GM20431 (cell line): Measurements from ENCODE around the gene PDPR.
"Not testable (repeated sequence)": the region's sequence is repeated elsewhere in the genome, so short reads cannot be mapped to it uniquely, and the experiment has no call there.

Source experiments
- in situ Hi-C: fragments of 300-500 bp; cut with MseI, MboI; formaldehyde crosslinking; loops from one replicate; pipeline ENCODE4 v1.15.0; 2020; ENCODE audit warnings: low sequenced_read_pairs; ENCODE audit not compliant: unreplicated experiment

PDPR gene

DNA sequence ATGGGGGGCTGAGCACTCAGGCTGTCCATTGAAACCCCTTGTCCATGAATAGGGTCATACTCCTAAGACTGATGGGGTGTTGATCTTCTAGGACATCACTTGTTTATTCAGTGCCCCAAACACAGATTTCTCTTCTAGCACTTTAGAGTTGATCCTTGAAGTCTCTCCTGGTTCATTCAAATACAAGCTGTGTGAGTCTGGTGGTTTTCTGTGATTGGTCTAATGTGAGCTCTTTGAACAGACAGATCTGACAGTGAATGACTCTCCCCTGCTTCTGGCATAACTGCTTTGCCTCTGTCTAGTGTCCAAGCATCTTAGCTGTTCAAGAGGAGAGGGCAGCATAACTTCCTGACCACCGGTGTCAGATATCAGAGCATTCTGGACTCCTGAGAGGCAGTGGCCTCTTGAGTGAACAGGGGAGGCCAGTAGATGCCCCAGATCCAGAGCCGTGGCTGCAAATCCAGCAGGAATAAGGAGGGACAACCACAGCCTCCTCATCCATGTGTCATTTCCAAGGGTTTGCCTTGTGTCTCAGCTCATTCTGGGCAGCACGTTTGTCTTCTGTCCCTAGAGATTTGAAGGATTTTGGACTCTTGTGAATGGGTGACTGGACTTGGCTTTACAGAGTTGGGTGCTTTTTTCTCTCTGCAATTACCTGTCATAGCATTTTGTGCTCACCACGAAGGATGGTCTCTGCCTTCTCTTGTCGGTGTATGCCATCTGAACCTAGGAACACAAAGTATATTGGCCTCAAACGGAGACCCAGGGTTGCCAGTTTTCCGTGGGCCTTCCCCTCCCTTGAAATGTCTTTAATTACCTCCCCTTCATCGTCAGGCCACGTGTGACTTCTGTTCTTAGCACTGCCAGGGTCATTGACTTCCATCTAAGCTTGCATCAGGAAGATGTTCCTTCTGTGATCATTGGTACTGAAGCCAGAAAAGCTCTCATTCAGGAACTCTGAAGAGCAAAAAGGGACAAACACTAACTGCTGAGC, 45.5 kb downstream of the PDPR start:
- in situ Hi-C loops, result no loop called here

GRCh38 chr16:70160388-70160787, 46.3 kb downstream of the PDPR start:
- in situ Hi-C loops, result no loop called here

DNA sequence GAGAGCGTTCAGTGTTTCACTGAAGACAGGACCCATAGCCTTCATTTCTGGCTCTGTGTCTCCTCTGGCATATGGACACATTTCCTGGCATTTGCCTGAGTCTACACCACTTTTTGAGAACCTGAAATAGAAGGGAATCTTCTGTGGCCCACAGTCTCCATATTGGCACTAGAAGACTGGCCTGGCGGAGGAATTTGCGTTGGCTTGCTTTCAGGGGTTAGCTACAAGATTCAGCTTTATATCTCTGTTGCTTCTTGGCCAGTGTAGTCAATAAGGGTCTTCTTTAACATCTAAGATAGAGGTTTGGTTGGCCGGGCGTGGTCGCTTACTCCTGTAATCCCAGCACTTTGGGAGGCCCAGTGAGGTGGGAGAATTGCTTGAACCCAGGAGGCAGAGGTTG, 46.7 kb downstream of the PDPR start:
- in situ Hi-C loops, result no loop called here

DNA sequence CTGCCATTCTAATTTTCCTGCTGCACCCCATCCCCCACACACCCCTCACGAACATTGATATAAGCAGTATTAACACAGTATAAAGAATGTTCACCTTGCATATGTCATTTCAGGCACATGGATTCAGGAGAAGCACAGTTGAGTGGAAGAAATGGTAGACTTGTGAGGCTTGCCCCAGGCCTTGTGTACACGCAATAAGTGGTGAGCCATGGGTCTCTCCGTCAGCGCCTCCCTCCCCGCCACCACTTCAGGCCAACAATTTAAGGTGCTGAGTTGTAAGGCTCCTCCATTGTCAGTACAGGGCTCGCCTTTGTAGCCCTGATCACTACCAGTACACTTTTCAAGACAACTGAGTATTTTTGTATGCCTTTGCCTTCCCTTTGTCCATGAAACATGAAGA, 47.2 kb downstream of the PDPR start:
- in situ Hi-C loops, result no loop called here

GRCh38 chr16:70162041-70162451, 47.9 kb downstream of the PDPR start:
- in situ Hi-C loops, result no loop called here

- in situ Hi-C loops, result no loop called here
Observed at GRCh38 chr16:70163596-70163995, 49.5 kb downstream of the PDPR start.

- in situ Hi-C loops, result not testable (repeated sequence)
Observed at GRCh38 chr16:70166688-70167087, 52.6 kb downstream of the PDPR start.

- in situ Hi-C loops, result not testable (repeated sequence)
Observed at GRCh38 chr16:70173212-70173837, 59.2 kb downstream of the PDPR start, which contains the start of gene CLEC18C. Gene CLEC18C (plus strand): TSS chr16:70173787. CDS start chr16:70174279, 492 bp downstream.

GRCh38 chr16:70173916-70174315, 59.8 kb downstream of the PDPR start:
- in situ Hi-C loops, result not testable (repeated sequence)

GRCh38 chr16:70174387-70174932, 60.3 kb downstream of the PDPR start:
- in situ Hi-C loops, result not testable (repeated sequence)

DNA sequence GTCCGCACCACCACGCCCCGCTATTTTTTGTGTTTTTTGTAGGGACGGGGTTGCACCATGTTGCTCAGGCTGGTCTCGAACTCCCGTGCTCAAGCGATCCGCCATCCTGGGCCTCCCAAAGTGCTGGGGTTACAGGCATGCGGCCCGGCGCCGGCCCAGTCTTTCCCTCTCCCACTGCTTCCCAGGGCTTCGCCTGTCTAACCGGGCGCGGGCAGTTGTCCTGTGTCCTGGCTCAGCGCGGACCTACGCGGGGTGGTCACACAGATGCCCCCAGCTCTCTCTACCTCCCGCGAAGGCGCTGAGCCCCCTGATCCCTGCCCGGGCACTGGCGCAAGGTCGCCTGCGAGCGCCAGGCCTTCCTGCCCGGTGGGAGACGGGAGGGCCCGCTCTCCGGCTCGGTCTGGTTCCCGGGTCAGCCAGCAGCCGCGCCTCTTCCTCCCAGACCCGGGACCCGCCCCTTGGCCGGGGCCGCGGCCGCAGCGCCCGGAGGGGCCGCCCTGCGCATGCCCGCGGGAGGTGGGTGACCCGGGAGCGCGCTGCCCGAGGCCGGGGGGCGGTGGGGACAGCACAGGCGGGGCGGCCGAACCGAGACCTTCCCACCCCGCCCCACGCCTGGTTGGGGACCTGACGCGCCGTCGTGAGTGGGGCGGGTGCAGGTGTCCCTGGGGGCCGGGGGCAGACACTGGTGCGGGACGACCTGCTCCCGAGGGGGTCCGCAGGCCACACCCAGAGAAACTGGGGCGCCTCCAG, 73.9 kb downstream of the PDPR start:
- in situ Hi-C loops, result not testable (repeated sequence)

DNA sequence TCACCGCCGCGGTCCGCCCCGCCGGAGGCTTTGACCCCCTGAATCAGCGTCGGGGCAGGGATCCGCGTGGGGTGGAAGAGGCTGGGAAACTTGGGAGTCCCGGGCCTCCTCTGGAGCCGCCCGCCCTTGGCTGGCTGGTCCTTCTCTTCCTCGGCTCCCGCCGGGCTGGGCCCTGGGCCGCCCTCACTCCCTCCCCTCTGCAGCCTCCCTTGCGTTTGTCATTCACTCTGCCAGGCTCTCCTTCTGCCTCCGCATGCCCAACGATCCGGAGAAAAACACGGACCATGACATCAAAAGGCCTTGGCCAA, 74.4 kb downstream of the PDPR start:
- in situ Hi-C loops, result not testable (repeated sequence)

- in situ Hi-C loops, result not testable (repeated sequence)
Observed at GRCh38 chr16:70190574-70190973, 76.4 kb downstream of the PDPR start.

- in situ Hi-C loops, result not testable (repeated sequence)
Observed at GRCh38 chr16:70196683-70197300, 82.7 kb downstream of the PDPR start.

DNA sequence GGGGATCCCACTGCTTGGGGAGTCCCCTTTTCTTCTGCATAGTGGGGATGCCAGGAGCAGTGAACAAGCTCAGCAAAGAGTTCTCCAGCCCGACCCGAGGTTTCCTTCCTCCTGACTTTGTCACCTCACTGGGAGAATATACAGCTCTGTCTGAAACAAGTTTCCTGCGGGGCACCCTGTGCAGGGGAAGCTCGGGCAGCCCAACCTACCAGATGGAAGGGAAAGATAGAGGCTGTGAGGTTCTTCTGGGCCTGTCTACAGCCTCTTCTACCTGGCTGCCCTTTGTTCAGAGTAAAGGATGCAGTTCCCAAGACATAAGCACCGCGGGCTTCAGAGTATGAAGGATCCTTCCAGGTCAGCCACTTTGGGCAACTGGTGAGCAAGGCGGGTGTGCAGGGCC, 83.5 kb downstream of the PDPR start:
- in situ Hi-C loops, result not testable (repeated sequence)

GRCh38 chr16:70198230-70198629, 84.1 kb downstream of the PDPR start:
- in situ Hi-C loops, result not testable (repeated sequence)

- in situ Hi-C loops, result not testable (repeated sequence)
Observed at GRCh38 chr16:70198666-70199065, 84.5 kb downstream of the PDPR start.

DNA sequence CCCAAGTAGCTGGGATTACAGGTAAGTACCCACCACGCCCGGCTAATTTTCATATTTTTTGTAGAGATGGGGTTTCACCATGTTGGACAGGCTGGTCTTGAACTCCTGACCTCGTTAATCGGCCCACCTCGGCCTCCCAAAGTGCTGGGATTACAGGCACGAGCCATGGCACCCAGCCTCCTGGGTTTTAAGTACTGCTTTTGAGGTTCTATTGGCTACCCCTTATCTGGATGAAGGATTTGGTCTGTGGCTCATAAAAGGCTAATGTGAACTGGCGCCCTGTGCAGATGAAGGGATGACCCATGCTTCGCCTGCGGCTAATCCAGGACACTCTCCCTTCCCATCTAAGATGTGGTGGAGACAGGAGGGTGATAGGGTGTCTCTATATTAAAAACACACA, 85.0 kb downstream of the PDPR start:
- in situ Hi-C loops, result not testable (repeated sequence)

DNA sequence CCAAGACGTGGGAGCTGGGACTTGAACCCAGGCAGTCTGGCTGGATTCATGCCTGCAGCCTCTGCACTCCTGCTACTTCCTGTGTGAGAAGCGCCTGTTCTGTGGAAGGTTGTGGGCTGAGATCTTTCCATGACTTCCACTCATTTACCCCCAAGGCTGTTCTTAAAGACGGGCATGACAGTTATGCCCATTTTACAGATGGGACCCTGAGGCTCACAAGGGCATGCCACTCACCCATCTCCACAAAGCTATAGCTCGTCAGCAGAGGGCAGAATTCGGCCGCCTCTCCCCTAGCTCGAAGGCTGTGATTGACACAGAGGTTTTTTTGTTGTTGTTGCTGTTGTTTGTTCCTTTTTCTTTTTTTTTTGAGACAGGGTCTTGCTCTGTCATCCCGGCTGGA, 85.9 kb downstream of the PDPR start:
- in situ Hi-C loops, result not testable (repeated sequence)

GRCh38 chr16:70203508-70203907, 89.4 kb downstream of the PDPR start:
- in situ Hi-C loops, result not testable (repeated sequence)
